DND-41 (cell line): ENCODE results near the gene DDX50.

ENCODE experiments used
- EZH2 ChIP-seq: IDR thresholded peaks from 3 replicates; pipeline ENCODE4 v1.6.1; 2012; ENCODE audit warnings: borderline replicate concordance, low read depth, mild to moderate bottlenecking, moderate library complexity, low read length, inconsistent platforms; ENCODE audit not compliant: severe bottlenecking
- TF ChIP-seq, protein P1 (sequence below): IDR thresholded peaks from 2 replicates; pipeline ENCODE4 v1.5.1; 2012; ENCODE audit warnings: borderline replicate concordance, low read length, moderate library complexity, mild to moderate bottlenecking; ENCODE audit not compliant: poor library complexity, severe bottlenecking; ENCODE audit errors: extremely low read depth

DNA sequence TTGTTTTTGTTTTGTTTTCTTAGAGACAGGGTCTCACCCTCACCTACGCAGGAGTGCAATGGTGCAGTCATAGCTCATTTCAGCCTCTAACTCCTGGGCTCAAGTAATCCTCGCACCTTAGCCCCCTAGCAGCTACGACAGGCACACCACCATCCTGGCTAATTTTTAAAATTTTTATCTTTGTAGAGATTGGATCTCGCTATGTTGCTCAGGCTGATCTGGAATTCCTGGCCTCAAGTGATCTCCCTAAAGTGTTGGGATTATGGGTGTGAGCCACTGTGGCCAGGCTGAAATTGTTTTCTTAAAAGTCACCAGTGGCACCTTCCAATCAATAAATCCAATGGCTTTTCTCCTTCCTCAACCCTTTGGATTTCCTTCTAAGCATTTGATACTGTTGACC lies 20.9 kb upstream of the DDX50 start:
- TF ChIP-seq, protein P1, sequence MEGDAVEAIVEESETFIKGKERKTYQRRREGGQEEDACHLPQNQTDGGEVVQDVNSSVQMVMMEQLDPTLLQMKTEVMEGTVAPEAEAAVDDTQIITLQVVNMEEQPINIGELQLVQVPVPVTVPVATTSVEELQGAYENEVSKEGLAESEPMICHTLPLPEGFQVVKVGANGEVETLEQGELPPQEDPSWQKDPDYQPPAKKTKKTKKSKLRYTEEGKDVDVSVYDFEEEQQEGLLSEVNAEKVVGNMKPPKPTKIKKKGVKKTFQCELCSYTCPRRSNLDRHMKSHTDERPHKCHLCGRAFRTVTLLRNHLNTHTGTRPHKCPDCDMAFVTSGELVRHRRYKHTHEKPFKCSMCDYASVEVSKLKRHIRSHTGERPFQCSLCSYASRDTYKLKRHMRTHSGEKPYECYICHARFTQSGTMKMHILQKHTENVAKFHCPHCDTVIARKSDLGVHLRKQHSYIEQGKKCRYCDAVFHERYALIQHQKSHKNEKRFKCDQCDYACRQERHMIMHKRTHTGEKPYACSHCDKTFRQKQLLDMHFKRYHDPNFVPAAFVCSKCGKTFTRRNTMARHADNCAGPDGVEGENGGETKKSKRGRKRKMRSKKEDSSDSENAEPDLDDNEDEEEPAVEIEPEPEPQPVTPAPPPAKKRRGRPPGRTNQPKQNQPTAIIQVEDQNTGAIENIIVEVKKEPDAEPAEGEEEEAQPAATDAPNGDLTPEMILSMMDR, result no peak
- TF ChIP-seq EZH2, result no peak
